Measurements from ENCODE around the gene PBX2. TPM values are rescaled to one million over a fixed set of nuclear protein-coding genes. Genes with fewer than 3 reads are reported as not detected.

PBX2 gene
- total and polyA plus RNA-seq, 10 of the 15 experiments (the other 5 are each of a cell fraction or from before 2014, with no cell fraction given), result 0.84 to 66.5 (median 20.6) TPM

GRCh38 chr6:32158052-32158451, 31.9 kb downstream of the PBX2 start (continued):
- TF ChIP-seq, protein P1, sequence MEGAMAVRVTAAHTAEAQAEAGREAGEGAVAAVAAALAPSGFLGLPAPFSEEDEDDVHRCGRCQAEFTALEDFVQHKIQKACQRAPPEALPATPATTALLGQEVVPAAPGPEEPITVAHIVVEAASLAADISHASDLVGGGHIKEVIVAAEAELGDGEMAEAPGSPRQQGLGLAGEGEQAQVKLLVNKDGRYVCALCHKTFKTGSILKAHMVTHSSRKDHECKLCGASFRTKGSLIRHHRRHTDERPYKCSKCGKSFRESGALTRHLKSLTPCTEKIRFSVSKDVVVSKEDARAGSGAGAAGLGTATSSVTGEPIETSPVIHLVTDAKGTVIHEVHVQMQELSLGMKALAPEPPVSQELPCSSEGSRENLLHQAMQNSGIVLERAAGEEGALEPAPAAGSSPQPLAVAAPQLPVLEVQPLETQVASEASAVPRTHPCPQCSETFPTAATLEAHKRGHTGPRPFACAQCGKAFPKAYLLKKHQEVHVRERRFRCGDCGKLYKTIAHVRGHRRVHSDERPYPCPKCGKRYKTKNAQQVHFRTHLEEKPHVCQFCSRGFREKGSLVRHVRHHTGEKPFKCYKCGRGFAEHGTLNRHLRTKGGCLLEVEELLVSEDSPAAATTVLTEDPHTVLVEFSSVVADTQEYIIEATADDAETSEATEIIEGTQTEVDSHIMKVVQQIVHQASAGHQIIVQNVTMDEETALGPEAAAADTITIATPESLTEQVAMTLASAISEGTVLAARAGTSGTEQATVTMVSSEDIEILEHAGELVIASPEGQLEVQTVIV (IDR thresholded peaks at IDR 0.05; ENCODE audit: borderline replicate concordance, partially characterized antibody), result no peak

DNA sequence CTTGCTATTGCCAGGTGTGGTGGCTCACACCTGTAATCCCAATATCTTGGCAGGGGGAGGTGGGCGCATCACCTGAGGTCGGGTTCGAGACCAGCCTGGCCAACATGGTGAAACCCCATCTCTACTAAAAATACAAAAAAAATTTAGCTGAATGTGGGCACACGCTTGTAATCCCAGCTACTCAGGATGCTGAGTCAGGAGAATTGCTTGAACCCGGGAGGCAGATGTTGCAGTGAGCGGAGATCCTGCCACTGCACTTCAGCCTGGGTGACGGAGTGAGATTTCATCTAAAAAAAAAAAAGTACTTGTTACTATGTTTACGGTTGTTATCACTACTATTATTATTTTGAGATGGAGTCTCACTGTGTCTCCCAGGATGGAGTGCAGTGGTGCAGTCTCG, 33.1 kb downstream of the PBX2 start:
- in situ Hi-C loops (cut with MboI), result no loop called here
- no peak for FAIRE-seq
- Histone ChIP-seq H3K4me1 (ENCODE audit: control insufficient read depth, insufficient read depth, low read length) (peaks cover 3% of the 10 kb centered on the region; the same call in 1 of the 2 replicates), H3K27ac (ENCODE audit: control insufficient read depth, insufficient read depth) (no peak overlapping the region), H3K27me3 (replicated peaks in 1 of 2; ENCODE audit: control insufficient read depth in 2 of 2, insufficient read depth in 2 of 2, low read length in 1 of 2) (peaks cover 0 to 2% of the 10 kb centered on the region in 2 experiments; a peak in 3 of 4 replicates), H4K20me1 (ENCODE audit: control insufficient read depth, insufficient read depth) (no peaks in the 10 kb centered on the region), H3K9me3 (replicated peaks; ENCODE audit: control insufficient read depth, insufficient read depth, low read length) (no peaks in the 10 kb centered on the region), H3K9ac (ENCODE audit: control insufficient read depth, insufficient read depth, low read length) (no peak overlapping the region), H2AFZ (ENCODE audit: control insufficient read depth, low read depth, low read length) (no peak overlapping the region), H3K36me3 (ENCODE audit: control insufficient read depth in 2 of 2, insufficient read depth in 2 of 2, low read length in 1 of 2) (no peaks in the 10 kb centered on the region; a peak in 2 of 4 replicates), H3K4me3 (no peak overlapping the region), H3K4me2 (ENCODE audit: control insufficient read depth, insufficient read depth) (no peak overlapping the region), H3K79me2 (ENCODE audit: control insufficient read depth, insufficient read depth, low read length) (no peaks in the 10 kb centered on the region)
- TF ChIP-seq BMI1 (IDR thresholded peaks at IDR 0.05; ENCODE audit: borderline replicate concordance) (no peak), NRF1 (conservative IDR thresholded peaks at IDR 0.05; ENCODE audit: low read depth, low read length) (no peak), EED (IDR thresholded peaks at IDR 0.05; ENCODE audit: low read depth) (no peak), NR2C2 (IDR thresholded peaks at IDR 0.05; ENCODE audit: borderline replicate concordance, control insufficient read depth, insufficient read length, low read depth) (no peak), RB1 (IDR thresholded peaks at IDR 0.05; ENCODE audit: borderline replicate concordance) (no peak), SREBF1 (IDR thresholded peaks at IDR 0.05; ENCODE audit: low read length) (no peak)
- TF ChIP-seq, protein P2, sequence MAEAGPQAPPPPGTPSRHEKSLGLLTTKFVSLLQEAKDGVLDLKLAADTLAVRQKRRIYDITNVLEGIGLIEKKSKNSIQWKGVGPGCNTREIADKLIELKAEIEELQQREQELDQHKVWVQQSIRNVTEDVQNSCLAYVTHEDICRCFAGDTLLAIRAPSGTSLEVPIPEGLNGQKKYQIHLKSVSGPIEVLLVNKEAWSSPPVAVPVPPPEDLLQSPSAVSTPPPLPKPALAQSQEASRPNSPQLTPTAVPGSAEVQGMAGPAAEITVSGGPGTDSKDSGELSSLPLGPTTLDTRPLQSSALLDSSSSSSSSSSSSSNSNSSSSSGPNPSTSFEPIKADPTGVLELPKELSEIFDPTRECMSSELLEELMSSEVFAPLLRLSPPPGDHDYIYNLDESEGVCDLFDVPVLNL (IDR thresholded peaks at IDR 0.05; ENCODE audit: low read depth, low read length), result no peak
- TF ChIP-seq, protein P3, sequence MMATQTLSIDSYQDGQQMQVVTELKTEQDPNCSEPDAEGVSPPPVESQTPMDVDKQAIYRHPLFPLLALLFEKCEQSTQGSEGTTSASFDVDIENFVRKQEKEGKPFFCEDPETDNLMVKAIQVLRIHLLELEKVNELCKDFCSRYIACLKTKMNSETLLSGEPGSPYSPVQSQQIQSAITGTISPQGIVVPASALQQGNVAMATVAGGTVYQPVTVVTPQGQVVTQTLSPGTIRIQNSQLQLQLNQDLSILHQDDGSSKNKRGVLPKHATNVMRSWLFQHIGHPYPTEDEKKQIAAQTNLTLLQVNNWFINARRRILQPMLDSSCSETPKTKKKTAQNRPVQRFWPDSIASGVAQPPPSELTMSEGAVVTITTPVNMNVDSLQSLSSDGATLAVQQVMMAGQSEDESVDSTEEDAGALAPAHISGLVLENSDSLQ (IDR thresholded peaks at IDR 0.05), result no peak
- ChIA-PET CTCF (no interaction called here), POLR2A (no interaction called here), RAD21 (ENCODE audit: unreplicated experiment) (no interaction called here), SMC1A (ENCODE audit: uncharacterized antibody, unreplicated experiment) (no interaction called here)
- intact Hi-C loops (cut with micrococcal nuclease; ENCODE audit: unreplicated experiment), result loop anchor here (10.0 kb wide), 1 partner anchor 112 kb away; no protein-coding TSS in a partner anchor
- BruUV-seq (replicated peaks), result no TSS peak
- no peak for DNase-seq (ENCODE audit: low read depth, low spot score)
- WGBS (ENCODE audit: insufficient coverage, insufficient replicate concordance, low lambda C conversion rate, missing lambda C conversion rate), result 63% methylated on average over 9 of the region's 9 CpGs
- no peak for ATAC-seq
